HUDEP-2 (cell line): ENCODE data around the gene KMT2D.

Source experiments
- DNase-seq, 76 experiments: peaks; one replicate each; lab custom pipeline; 2025; ENCODE audit not compliant: unreplicated experiment in 76 of 76; lab: John Stamatoyannopoulos, UW

The KMT2D gene

DNA sequence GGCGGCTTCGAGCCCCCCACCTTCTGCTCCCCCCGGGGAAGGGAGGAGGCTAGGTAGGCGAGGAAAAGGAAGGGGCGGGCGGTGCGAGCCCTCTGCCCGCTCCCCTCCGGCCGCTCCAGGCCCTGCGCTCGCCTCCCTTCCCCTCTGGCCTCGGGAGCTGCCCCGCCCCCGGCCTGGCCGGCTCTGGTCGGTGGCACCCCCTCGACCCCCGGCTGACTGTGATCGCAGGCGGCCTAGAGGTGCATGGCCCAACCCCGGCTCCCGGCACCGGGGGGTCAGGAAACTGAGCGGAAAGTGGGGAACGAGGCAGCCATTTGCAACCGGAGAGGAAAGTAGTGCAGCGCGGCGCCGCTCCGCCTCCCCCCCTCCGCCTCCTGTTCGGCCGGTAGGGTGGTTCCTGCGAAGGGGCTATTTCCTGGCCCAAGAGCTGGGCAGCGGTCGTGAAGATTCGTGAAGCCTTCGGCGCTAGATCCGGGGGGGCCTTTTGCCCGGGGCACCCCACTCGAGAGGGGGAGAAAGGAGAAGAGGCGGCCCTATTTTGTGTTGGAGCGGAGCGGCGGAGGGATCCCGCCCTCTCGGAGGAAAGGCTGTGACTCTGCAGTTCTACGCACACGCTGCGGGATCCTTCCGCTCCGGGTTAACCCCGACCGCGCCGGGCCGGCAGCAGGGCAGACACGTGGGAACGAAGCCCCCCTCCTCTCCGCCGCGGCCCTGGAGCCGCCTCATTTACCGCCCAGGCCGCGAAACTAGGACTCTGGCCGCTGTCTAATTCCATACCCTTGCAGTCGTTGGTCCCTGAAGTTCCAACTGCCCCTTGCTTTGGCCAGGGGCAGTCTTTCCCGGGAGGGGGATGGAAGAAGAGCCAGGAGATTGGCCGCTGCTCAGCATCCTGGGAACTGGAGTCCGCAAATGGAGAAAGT lies at the start of gene KMT2D:
Gene KMT2D, minus strand, starts transcription at position 558 of the 920 bp plus-strand sequence. CDS start 5,470 bp downstream, outside the sequence.
- peak; percentile 40 to 97 (median 82) for DNase-seq

DNA sequence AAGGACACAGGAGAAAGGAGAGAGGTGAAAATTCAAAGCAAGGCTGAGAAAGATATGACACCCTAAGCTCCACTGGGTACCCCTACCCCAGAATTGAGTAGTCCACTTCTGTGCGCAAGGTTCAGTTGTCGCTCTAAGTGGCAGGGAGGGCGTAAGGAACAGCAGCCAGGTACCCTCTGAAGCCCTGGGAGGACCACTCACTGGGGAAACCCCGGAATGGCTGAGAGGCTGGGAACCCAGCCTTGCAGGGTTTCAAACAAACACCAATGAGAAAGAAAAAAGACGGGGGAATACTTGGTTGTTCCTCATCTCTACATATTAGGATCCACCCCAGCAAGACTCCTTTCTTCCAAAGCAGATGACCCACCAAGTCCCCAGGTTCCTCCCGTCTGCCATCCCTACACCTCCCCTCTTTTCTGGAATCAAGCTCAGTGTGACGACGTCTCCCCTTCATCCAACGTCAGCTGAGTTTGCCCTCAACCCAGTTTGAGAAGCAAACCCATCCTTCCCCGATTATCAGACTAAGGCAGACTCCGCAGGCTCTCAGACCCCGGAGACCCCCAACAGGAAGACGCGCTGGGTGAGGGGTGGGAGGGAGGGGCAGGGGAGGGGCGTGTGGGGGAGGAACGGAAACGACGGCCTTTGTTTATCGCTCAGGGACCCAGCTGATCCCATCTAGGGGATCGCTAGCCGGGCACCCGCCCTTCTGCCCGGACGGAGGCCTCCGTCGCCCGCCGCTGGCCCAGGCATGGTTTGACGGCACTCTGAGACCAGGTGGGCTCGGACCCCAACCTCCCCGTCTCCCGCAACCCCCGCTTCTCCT lies 49.3 kb upstream of the KMT2D start:
- DNase-seq, result peak in 1 of 76 experiments; percentile 16

GRCh38 chr12:49108958-49109404 lies 48.4 kb upstream of the KMT2D start:
- no peak for DNase-seq

- no peak for DNase-seq
Observed at GRCh38 chr12:49105504-49106084, 45.0 kb upstream of the KMT2D start.

- DNase-seq, result no peak
Observed at GRCh38 chr12:49104822-49105221, 44.2 kb upstream of the KMT2D start.

- no peak for DNase-seq
Observed at GRCh38 chr12:49100380-49100779, 39.8 kb upstream of the KMT2D start.

DNA sequence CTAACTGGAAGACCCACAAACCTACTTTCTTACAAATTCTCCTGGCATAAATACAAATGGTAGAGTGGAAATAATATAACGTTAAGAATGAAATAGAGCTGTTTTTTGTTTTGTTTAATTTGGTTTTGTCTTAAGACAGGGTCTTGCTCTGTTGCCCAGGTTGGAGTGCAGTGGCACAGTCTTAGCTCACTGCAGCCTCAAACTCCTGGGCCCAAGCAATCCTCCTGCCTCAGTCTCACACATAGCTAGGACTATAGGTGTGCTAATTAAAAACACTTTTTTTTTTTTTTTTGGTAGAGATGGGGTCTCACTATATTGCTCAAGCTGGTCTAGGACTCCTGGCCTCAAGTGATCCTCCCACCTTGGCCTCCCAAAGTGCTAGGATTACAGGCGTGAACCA lies 38.1 kb upstream of the KMT2D start:
- no peak for DNase-seq

DNA sequence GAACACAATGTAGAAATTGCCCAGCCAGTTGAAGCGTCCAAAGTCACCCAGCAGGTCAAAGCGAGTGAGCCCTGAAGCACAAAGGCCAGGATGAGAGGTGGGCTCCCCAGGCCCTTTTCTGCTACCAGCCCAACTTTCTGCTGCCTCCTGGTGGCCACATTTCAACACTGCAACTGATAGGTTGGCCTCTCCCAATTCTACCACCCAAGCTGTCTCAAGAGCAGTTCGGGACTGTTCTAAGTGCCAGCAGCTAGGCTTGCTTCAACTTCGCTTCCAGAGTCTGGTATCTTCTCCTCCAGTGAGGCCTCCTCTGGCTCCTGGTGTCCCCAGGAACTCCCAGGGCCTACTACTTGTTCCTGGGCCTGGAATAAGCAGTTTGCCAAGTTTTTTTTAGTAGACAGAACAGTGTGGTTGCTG lies 37.4 kb upstream of the KMT2D start:
- peak in 49 of 76 experiments; percentile 5 to 66 (median 37) for DNase-seq

DNA sequence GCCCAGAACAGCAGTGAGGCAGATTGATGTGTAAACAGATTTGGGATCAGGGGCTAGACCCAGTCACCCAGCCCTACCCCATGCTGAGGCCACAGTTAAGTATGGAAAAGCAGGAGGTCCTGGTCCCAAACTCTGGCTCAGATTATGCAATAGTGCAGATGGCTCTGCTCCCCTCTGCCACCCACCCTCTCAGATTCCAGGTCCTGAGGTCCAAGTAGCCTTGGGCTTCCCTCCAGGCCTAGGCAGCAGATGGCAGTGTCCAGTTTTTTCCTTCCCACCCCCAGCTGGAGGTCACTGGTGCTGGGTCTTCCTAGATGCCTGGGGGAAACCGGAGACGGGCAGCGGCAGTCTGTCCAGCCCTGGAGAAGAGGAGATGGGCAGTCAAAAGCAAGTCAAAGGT lies 36.8 kb upstream of the KMT2D start:
- DNase-seq, result no peak

DNA sequence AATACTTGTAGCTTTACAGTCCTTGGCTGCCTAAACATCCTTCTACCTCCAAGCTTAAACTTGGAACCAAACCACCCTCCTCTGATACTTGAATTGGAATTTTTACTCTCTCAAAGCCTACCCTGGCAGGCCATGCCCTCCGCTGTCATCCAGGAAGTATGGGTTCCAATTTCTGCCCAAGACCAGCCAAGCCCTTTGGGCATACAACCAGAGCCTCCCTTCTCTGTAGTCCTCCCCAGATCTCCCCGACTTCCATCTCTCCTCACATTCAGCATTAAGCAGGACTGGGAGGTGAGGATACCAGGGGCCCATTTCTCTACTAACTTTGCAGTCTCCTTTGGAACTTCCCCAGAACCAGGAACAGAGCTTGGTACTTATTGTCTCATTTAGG lies 34.4 kb upstream of the KMT2D start:
- DNase-seq, result no peak

DNA sequence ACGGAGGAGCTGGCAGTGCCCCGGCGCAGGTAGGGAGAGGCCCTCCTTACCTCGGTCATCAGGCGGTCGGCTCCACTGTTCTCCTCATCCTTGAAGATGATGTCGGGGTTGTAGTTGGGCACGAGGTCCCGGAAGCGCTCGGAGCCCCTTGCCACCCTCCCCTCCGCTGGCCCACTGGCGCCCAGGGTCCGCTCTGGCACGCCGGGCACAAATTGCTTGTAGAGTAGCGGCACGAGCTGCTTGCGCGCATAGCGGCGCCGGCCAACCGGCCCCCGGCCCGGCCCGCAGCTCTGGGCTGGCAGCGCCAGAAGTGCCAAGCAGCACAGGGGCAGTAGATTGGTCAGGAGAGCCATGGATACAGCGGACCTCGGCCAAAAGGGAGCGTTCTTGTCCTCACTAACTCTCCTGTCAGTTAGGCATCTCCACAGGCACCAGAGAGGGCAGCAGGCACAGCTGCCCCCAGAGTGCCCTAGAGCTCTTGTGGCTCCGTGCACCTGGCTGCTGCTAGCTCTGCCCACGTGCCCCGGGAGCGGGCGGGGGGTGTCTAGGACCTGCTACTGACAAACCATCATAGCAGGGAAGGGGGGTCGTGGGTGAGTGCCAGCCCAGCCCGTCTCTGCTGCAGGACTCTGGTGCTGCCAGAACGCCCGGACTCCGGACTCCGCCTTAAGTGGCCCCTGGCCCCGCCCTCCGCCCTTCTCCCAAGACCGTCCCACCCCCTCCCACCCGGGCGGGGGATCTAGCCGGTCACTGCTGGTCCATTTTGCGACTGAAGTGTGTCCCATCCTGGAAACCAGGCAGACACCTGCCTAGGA lies 33.8 kb upstream of the KMT2D start, which contains the start of gene DHH:
Gene DHH, minus strand, starts transcription at position 642 of the 815 bp plus-strand sequence. Its CDS starts 289 bp downstream, at position 353.
- DNase-seq, result peak in 2 of 76 experiments; percentile 5 to 6

GRCh38 chr12:49093792-49094159 lies 33.2 kb upstream of the KMT2D start:
- no peak for DNase-seq

DNA sequence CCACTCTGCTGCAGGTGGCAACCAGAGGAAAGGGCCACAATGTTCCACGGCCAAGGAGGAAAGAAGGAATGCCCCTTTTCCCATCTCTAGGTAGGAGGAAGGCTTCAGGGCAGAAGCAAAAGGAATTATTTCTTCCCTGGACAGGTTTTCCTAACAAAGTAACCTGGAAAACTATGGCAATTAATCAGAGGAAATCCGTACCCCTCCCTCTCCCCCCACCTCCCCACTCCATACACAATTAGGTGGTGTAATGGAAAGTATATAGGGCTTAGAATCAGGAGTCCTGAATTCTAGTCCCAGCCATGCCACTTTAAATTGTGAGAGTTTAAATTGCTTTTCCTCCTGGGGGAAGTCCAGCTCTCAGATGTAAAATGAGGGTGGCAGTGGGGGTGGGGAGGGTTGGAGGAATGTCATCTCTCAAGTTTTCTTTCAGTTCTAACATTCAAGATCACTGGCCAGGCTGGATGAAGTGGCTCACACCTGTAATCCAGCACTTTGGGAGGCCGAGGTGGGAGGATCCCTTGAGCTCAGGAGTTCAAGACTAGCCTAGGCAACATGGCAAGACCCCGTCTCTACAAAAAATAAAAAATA lies 32.3 kb upstream of the KMT2D start:
- DNase-seq, result no peak

- DNase-seq, result peak in 53 of 76 experiments; percentile 4 to 67 (median 36)
Observed at GRCh38 chr12:49092086-49092815, 31.7 kb upstream of the KMT2D start.

- no peak for DNase-seq
Observed at GRCh38 chr12:49091836-49092085, 31.2 kb upstream of the KMT2D start.

DNA sequence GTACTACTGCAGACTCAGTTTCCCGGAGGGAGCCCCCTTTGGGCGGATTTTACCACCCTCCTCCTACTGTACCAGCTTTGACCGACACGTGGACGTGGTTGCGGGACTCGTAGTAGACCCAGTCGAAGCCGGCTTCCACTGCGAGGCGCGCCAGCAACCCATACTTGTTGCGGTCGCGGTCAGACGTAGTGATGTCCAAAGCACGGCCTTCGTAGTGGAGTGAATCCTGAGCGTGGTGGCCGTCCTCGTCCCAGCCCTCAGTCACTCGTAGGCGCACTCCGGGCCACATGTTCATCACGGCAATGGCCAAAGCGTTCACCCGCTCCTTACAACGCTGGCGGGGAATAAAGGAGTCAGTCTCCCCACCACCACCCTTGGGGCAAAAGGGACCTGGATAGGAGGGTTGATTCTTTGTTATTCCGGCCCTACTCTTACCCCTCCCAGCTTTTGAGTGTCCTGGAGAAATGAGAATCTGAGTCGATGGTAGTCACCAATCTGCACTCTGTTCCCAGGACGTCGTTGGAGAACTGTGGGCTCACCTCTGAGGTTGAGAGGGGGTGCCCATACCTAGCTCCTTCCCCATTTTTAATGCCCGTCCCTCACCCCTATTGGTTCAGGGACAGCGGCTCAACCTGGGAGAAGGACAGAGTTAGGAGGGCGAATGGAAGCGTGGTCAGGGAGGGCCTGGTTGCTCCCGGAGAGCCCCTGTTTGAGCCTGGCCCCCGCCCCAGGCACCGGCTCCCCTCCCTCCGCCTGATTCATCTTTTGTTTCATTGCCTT lies 30.7 kb upstream of the KMT2D start:
- DNase-seq, result peak in 1 of 76 experiments; percentile 2

- peak in 61 of 76 experiments; percentile 6 to 65 (median 42) for DNase-seq
Observed at GRCh38 chr12:49089821-49090773, 29.5 kb upstream of the KMT2D start.
